ENCODE measurements around the gene SMAD3.

DNA sequence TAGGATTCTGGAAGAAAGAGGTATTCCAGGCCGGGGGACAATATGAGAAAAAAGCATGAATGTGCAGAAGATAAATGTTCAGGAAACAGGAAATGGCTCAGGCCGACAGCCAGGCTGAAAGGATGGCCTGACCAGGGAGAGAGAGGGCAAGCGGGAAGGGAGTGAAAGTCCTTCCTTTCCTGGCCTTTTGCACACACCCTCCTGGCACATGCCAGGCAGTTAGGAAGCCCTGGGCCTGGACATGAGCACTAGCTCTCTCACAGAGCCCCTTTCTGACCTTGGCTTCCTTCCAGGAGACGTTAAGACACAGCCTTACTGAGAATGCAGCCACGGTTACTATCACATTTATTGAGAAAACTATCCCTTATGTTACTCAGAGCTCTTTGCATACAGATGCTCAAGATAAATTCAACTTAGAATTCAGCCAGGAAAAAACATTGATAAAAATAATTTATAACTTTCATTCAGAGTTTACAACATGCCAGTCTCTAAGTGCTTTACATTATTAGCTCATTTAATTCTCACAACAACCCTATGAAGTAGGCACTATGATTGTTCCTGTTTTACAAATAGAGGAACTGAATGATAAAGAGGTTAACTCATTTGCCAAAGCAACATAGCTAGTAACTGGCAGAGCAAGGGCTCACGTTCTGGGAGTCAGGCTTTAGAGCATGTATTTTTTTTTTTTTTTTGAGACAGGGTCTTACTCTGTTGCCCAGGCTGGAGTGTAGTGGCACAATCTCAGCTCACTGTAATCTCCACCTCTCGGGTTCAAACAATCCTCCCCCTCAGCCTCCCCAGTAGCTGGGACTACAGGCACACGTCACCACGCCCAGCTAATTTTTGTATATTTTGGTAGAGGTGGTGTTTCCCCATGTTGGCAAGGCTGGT, 39.4 kb upstream of the SMAD3 start:
- TF ChIP-seq, protein P1, sequence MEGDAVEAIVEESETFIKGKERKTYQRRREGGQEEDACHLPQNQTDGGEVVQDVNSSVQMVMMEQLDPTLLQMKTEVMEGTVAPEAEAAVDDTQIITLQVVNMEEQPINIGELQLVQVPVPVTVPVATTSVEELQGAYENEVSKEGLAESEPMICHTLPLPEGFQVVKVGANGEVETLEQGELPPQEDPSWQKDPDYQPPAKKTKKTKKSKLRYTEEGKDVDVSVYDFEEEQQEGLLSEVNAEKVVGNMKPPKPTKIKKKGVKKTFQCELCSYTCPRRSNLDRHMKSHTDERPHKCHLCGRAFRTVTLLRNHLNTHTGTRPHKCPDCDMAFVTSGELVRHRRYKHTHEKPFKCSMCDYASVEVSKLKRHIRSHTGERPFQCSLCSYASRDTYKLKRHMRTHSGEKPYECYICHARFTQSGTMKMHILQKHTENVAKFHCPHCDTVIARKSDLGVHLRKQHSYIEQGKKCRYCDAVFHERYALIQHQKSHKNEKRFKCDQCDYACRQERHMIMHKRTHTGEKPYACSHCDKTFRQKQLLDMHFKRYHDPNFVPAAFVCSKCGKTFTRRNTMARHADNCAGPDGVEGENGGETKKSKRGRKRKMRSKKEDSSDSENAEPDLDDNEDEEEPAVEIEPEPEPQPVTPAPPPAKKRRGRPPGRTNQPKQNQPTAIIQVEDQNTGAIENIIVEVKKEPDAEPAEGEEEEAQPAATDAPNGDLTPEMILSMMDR (IDR thresholded peaks at IDR 0.05) = no peak
- TF ChIP-seq EZH2phosphoT487 (IDR thresholded peaks at IDR 0.05) (no peak), EZH2 (IDR thresholded peaks at IDR 0.05) (no peak)
